HEK293 (cell line): ENCODE data around the gene KLF2.
A peak's percentile ranks its signal among the peaks of the same experiment; 100 is the strongest.

Source experiments
- CTCF ChIA-PET: fragments of 350-600 bp; formaldehyde crosslinking; extraction: SDS; loops from one replicate; lab custom pipeline; 2021; ENCODE audit warnings: antibody characterized with exemption; lab: Yijun Ruan, JAX
- POLR2A ChIA-PET: fragments of 300-600 bp; formaldehyde crosslinking; extraction: SDS; loops from one replicate; lab custom pipeline; 2020; ENCODE audit warnings: antibody characterized with exemption, inconsistent platforms; lab: Yijun Ruan, JAX
- H3K27ac ChIP-seq: fragments of 200-500 bp; sonication (Bioruptor generic); 2 replicates; pipeline ENCODE4 v1.5.1; 2014; ENCODE audit warnings: low read depth, low read length, control low read depth, inconsistent platforms; ENCODE audit errors: extremely low read depth
- H3K36me3 ChIP-seq, 2 experiments: fragments of 200-500 bp in 1 of 2; sonication (Bioruptor generic) in 1 of 2; 1 replicate in 1 of 2; 2 replicates in 1 of 2; pipeline ENCODE4 v1.5.1; 2014 to 2017; ENCODE audit warnings: inconsistent platforms in 2 of 2, low read length in 2 of 2; ENCODE audit not compliant: control insufficient read depth in 2 of 2, insufficient read depth in 1 of 2
- H3K4me1 ChIP-seq: fragments of 200-500 bp; sonication (Bioruptor generic); 2 replicates; pipeline ENCODE4 v1.5.1; 2014; ENCODE audit warnings: mild to moderate bottlenecking, low read length, inconsistent platforms; ENCODE audit not compliant: control insufficient read depth, insufficient read depth
- H3K4me3 ChIP-seq: 2 replicates; pipeline ENCODE4 v1.5.1; 2011; ENCODE audit warnings: low read depth, mild to moderate bottlenecking, control low read depth, low read length, moderate library complexity
- H3K9me3 ChIP-seq: fragments of 200-500 bp; sonication (Bioruptor generic); 2 replicates; pipeline ENCODE4 v1.5.1; 2014; ENCODE audit warnings: low read depth, low read length, inconsistent platforms; ENCODE audit not compliant: control insufficient read depth, insufficient read depth
- HOXA7 ChIP-seq: sonication (generic); formaldehyde crosslinking; IDR thresholded peaks from 2 replicates; pipeline ENCODE4 v1.8.1; 2022; ENCODE audit warnings: missing genetic modification reagents, borderline replicate concordance
- HOXC10 ChIP-seq: sonication (generic); formaldehyde crosslinking; IDR thresholded peaks from 2 replicates; pipeline ENCODE4 v1.8.1; 2023; ENCODE audit warnings: mild to moderate bottlenecking, missing genetic modification reagents
- IKZF3 ChIP-seq: fragments of 450-650 bp; IDR thresholded peaks from 2 replicates; pipeline ENCODE4 v1.5.0; 2018; ENCODE audit warnings: missing biosample characterization, mild to moderate bottlenecking, missing genetic modification characterization, moderate library complexity
- MYNN ChIP-seq: fragments of 450-650 bp; formaldehyde crosslinking; IDR thresholded peaks from 2 replicates; pipeline ENCODE4 v1.5.1; 2016; ENCODE audit warnings: missing biosample characterization, missing genetic modification characterization, borderline replicate concordance
- SCRT1 ChIP-seq: fragments of 450-650 bp; formaldehyde crosslinking; IDR thresholded peaks from 2 replicates; pipeline ENCODE4 v1.5.1; 2016; ENCODE audit warnings: missing biosample characterization, missing genetic modification characterization, borderline replicate concordance
- ZFP3 ChIP-seq: fragments of 450-650 bp; formaldehyde crosslinking; IDR thresholded peaks from 2 replicates; pipeline ENCODE4 v1.5.1; 2016; ENCODE audit warnings: low read depth, missing biosample characterization, missing genetic modification characterization
- ZNF132 ChIP-seq: fragments of 450-650 bp; formaldehyde crosslinking; IDR thresholded peaks from 2 replicates; pipeline ENCODE4 v1.5.1; 2017; ENCODE audit warnings: missing biosample characterization, missing genetic modification characterization, borderline replicate concordance
- ZNF239 ChIP-seq: fragments of 450-650 bp; formaldehyde crosslinking; IDR thresholded peaks from 2 replicates; pipeline ENCODE4 v1.5.1; 2016; ENCODE audit warnings: missing biosample characterization, missing genetic modification characterization
- ZNF274 ChIP-seq, 2 experiments: fragments of 200-500 bp in 1 of 2; fragments of 450-650 bp in 1 of 2; sonication (Bioruptor generic) in 1 of 2; formaldehyde crosslinking in 1 of 2; IDR thresholded peaks; 2 replicates each; pipeline versions ENCODE4 v1.5.1 to v1.6.1; 2014 to 2016; ENCODE audit warnings: borderline replicate concordance in 1 of 2, inconsistent platforms in 1 of 2, low read length in 1 of 2, missing biosample characterization in 1 of 2, missing genetic modification characterization in 1 of 2
- ZNF513 ChIP-seq: fragments of 450-650 bp; IDR thresholded peaks from 2 replicates; pipeline ENCODE4 v1.5.1; 2018; ENCODE audit warnings: missing biosample characterization, missing genetic modification characterization
- ZNF585B ChIP-seq: fragments of 450-650 bp; formaldehyde crosslinking; IDR thresholded peaks from 2 replicates; pipeline ENCODE4 v1.5.1; 2016; ENCODE audit warnings: missing biosample characterization, missing genetic modification characterization
- ZNF610 ChIP-seq: fragments of 450-650 bp; formaldehyde crosslinking; IDR thresholded peaks from 2 replicates; pipeline ENCODE4 v1.5.1; 2016; ENCODE audit warnings: missing biosample characterization, missing genetic modification characterization, borderline replicate concordance
- ZNF626 ChIP-seq: fragments of 450-650 bp; sonication (Bioruptor Pico); formaldehyde crosslinking; IDR thresholded peaks from 2 replicates; pipeline ENCODE4 v1.5.1; 2018; ENCODE audit warnings: missing biosample characterization, missing genetic modification characterization, inconsistent platforms
- ZNF660 ChIP-seq: fragments of 450-650 bp; IDR thresholded peaks from 2 replicates; pipeline ENCODE4 v1.5.1; 2018; ENCODE audit warnings: missing biosample characterization, mild to moderate bottlenecking, missing genetic modification characterization
- ZNF791 ChIP-seq: fragments of 450-650 bp; formaldehyde crosslinking; IDR thresholded peaks from 2 replicates; pipeline ENCODE4 v1.5.1; 2016; ENCODE audit warnings: missing biosample characterization, missing genetic modification characterization
- ZSCAN18 ChIP-seq: fragments of 450-650 bp; formaldehyde crosslinking; IDR thresholded peaks from 2 replicates; pipeline ENCODE4 v1.5.1; 2016; ENCODE audit warnings: missing biosample characterization, missing genetic modification characterization
- ZSCAN4 ChIP-seq: fragments of 450-650 bp; formaldehyde crosslinking; IDR thresholded peaks from 2 replicates; pipeline ENCODE4 v1.5.1; 2017; ENCODE audit warnings: missing biosample characterization, missing genetic modification characterization
- TF ChIP-seq, protein P1 (sequence below): fragments of 450-650 bp; formaldehyde crosslinking; optimal IDR thresholded peaks from 2 replicates; pipeline ENCODE3; 2016; ENCODE audit warnings: missing biosample characterization, mild to moderate bottlenecking, missing genetic modification characterization

KLF2 gene

GRCh38 chr19:16347706-16348105 lies 23.1 kb downstream of the KLF2 start (continued):
- TF ChIP-seq ZNF610 (tag by site-specific recombination) (no peak), ZNF513 (no peak), ZNF660 (tag by site-specific recombination) (no peak), ZNF132 (no peak), ZFP3 (tag by site-specific recombination) (no peak), HOXC10 (CRISPR knock-in tag) (no peak), ZNF239 (tag by site-specific recombination) (no peak), IKZF3 (tag by site-specific recombination) (no peak), MYNN (tag by site-specific recombination) (no peak), ZNF626 (tag by site-specific recombination) (no peak)
- TF ChIP-seq, protein P1, sequence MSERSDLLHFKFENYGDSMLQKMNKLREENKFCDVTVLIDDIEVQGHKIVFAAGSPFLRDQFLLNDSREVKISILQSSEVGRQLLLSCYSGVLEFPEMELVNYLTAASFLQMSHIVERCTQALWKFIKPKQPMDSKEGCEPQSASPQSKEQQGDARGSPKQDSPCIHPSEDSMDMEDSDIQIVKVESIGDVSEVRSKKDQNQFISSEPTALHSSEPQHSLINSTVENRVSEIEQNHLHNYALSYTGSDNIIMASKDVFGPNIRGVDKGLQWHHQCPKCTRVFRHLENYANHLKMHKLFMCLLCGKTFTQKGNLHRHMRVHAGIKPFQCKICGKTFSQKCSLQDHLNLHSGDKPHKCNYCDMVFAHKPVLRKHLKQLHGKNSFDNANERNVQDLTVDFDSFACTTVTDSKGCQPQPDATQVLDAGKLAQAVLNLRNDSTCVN, result no peak

DNA sequence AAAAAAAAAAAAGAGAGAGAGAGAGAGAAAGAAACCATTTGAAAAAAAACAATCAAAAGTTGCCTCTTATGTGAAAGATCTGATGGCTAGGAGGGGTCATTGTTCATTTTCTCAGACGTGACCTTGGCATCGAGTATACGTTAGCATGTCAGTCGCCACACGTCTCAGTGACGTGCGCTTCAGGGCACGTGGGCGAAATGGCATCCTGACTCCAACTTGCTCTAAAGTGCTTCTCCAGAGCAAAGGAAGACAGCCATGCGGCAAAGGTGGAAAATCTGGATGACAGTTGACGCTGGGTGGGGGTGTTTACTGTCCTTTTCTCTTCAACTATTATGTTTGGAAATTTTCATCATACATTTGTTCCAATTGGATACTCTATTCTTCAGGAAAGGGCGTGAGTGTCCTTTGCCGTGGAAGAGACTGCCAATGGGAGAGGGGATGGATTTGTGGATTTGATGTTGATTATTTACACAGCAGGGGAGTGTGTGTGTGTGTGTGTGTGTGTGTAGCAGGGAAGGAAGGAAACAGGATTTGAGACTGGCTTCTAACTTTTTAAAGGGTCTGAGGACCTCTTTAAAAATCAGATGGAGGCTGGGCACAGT lies 25.0 kb downstream of the KLF2 start:
- H3K36me3 ChIP-seq, result no peaks in the 10 kb centered on the region; a peak in 1 of 3 replicates
- CTCF ChIA-PET, result interaction anchor here (0.6 kb wide), 1 partner anchor 70 kb away, joined by 3 read pairs; no protein-coding TSS in a partner anchor
- no peak overlapping the region for H3K4me3 ChIP-seq
- no peaks in the 10 kb centered on the region for H3K9me3 ChIP-seq
- TF ChIP-seq ZSCAN4 (tag by site-specific recombination) (peak; percentile 58; the same call in 1 of the 2 replicates), ZNF660 (tag by site-specific recombination) (no peak), ZNF274 (IDR thresholded peaks at IDR 0.05; ENCODE audit: low read length) (no peak), ZNF274 (tag by site-specific recombination; IDR thresholded peaks at IDR 0.05; ENCODE audit: borderline replicate concordance) (no peak), ZNF585B (tag by site-specific recombination) (no peak), ZSCAN18 (tag by site-specific recombination) (no peak), HOXA7 (CRISPR knock-in tag) (no peak)
- TF ChIP-seq, all 188 proteins: peak for 1
- H3K27ac ChIP-seq, result no peak overlapping the region
- POLR2A ChIA-PET, result no interaction called here
- H3K4me1 ChIP-seq, result no peaks in the 10 kb centered on the region

DNA sequence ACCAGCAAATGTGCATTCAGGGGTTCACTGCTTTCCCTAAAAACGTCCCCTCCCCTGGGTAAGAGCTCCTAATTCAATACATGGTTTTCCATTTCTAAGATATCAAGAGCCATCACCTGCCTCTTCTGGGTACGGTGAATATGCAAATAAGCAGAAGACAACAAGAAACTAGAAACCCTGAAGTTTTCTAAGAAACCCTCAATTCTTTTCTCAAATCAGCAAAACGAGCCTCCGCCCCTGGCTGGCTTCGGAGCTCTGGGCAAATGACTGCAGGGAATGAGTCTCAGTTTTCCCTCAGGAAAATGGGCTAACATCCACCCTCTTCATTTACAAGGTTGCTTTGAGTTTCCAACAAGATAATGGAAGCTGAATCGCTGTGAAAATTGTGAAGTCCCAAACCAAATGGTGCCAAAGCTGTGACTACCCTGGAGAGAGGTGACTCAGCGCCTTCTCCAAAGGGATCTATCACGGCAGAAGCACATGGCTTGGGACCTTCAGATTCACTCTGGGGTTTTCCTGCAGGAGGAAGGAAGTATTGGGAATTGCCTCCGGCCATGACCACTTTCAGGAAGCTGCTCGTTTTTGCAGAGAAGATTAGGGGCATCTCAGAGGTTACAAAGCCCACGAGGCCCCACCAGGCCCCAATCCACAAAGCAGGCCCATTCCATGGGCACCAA lies 26.6 kb downstream of the KLF2 start:
- TF ChIP-seq SCRT1 (tag by site-specific recombination) (no peak), ZNF791 (tag by site-specific recombination) (no peak)
- ChIA-PET CTCF (interaction anchor here (0.6 to 1.0 kb wide), 3 partner anchors 12 to 499 kb away, joined by 3 to 5 read pairs (median 3); no protein-coding TSS in a partner anchor), POLR2A (no interaction called here)
- H3K36me3 ChIP-seq, result no peaks in the 10 kb centered on the region; a peak in 1 of 3 replicates
- H3K4me3 ChIP-seq, result no peak overlapping the region
- H3K4me1 ChIP-seq, result no peaks in the 10 kb centered on the region
- no peak overlapping the region for H3K27ac ChIP-seq
- H3K9me3 ChIP-seq, result no peaks in the 10 kb centered on the region
